ENCODE results near the gene DALRD3. TPM values are rescaled to one million over a fixed set of nuclear protein-coding genes. Genes with fewer than 3 reads are reported as not detected.

The DALRD3 gene
- total RNA-seq, 1 donor from 2014 or later, result 28.2 TPM

GRCh38 chr3:48980295-48980694 is 38.1 kb downstream of the DALRD3 start:
- Mint-ChIP-seq H3K4me3 (no peak overlapping the region), H3K36me3 (ENCODE audit: low read depth) (peaks cover 11% of the 10 kb centered on the region)

GRCh38 chr3:48979451-48979850 is 38.9 kb downstream of the DALRD3 start:
- H3K4me3 Mint-ChIP-seq, result no peak overlapping the region
- H3K27ac Mint-ChIP-seq (ENCODE audit: unreplicated experiment), result no peak overlapping the region
- no peaks in the 10 kb centered on the region for H3K27me3 Mint-ChIP-seq (ENCODE audit: low read depth)
- H3K36me3 Mint-ChIP-seq (ENCODE audit: low read depth), result peaks cover 14% of the 10 kb centered on the region
- H3K9me3 Mint-ChIP-seq, result no peaks in the 10 kb centered on the region
- H3K4me1 Mint-ChIP-seq, result peaks cover 5% of the 10 kb centered on the region
- DNase-seq (ENCODE audit: low read depth, low spot score), result no peak
- TF ChIP-seq CTCF (conservative IDR thresholded peaks at IDR 0.05), result no peak

More at GRCh38 chr3:48980295-48980694, 38.1 kb downstream of the DALRD3 start:
- H3K27ac Mint-ChIP-seq (ENCODE audit: unreplicated experiment), result no peak overlapping the region
- no peaks in the 10 kb centered on the region for H3K9me3 Mint-ChIP-seq
- H3K4me1 Mint-ChIP-seq, result peaks cover 5% of the 10 kb centered on the region
- no peak for TF ChIP-seq CTCF (conservative IDR thresholded peaks at IDR 0.05)
- no peak for DNase-seq (ENCODE audit: low read depth, low spot score)
- H3K27me3 Mint-ChIP-seq (ENCODE audit: low read depth), result no peaks in the 10 kb centered on the region

GRCh38 chr3:48974076-48974864 is 44.1 kb downstream of the DALRD3 start:
- H3K4me1 Mint-ChIP-seq, result no peaks in the 10 kb centered on the region
- H3K27me3 Mint-ChIP-seq (ENCODE audit: low read depth), result no peaks in the 10 kb centered on the region
- no peaks in the 10 kb centered on the region for H3K9me3 Mint-ChIP-seq
- H3K36me3 Mint-ChIP-seq (ENCODE audit: low read depth), result peaks cover 15% of the 10 kb centered on the region
- no peak overlapping the region for H3K4me3 Mint-ChIP-seq
- TF ChIP-seq CTCF (conservative IDR thresholded peaks at IDR 0.05), result no peak
- no peak overlapping the region for H3K27ac Mint-ChIP-seq (ENCODE audit: unreplicated experiment)
- DNase-seq (ENCODE audit: low read depth, low spot score), result no peak

- H3K4me3 Mint-ChIP-seq, result no peak overlapping the region
- H3K27ac Mint-ChIP-seq (ENCODE audit: unreplicated experiment), result no peak overlapping the region
- H3K9me3 Mint-ChIP-seq, result no peaks in the 10 kb centered on the region
- H3K36me3 Mint-ChIP-seq (ENCODE audit: low read depth), result peaks cover 13% of the 10 kb centered on the region
- H3K4me1 Mint-ChIP-seq, result no peaks in the 10 kb centered on the region
- no peaks in the 10 kb centered on the region for H3K27me3 Mint-ChIP-seq (ENCODE audit: low read depth)
- no peak for TF ChIP-seq CTCF (conservative IDR thresholded peaks at IDR 0.05)
- no peak for DNase-seq (ENCODE audit: low read depth, low spot score)
These were observed 47.8 kb downstream of the DALRD3 start for GRCh38 chr3:48970586-48970985.

GRCh38 chr3:48966876-48967361 is 51.5 kb downstream of the DALRD3 start:
- no peak overlapping the region for H3K4me3 Mint-ChIP-seq
- no peaks in the 10 kb centered on the region for H3K9me3 Mint-ChIP-seq
- no peaks in the 10 kb centered on the region for H3K4me1 Mint-ChIP-seq
- no peak overlapping the region for H3K27ac Mint-ChIP-seq (ENCODE audit: unreplicated experiment)
- no peak for TF ChIP-seq CTCF (conservative IDR thresholded peaks at IDR 0.05)
- peaks cover 13% of the 10 kb centered on the region for H3K36me3 Mint-ChIP-seq (ENCODE audit: low read depth)
- DNase-seq (ENCODE audit: low read depth, low spot score), result no peak
- H3K27me3 Mint-ChIP-seq (ENCODE audit: low read depth), result no peaks in the 10 kb centered on the region
